ENCODE results near the gene RUNX1. TPM values are rescaled to one million over a fixed set of nuclear protein-coding genes. Genes with fewer than 3 reads are reported as not detected.

RUNX1 gene
- polyA plus RNA-seq, 1 donor, result 3.0 TPM

- DNase-seq, result no peak
Measured at GRCh38 chr21:34923626-34924025, 125.5 kb downstream of the RUNX1 start.

DNA sequence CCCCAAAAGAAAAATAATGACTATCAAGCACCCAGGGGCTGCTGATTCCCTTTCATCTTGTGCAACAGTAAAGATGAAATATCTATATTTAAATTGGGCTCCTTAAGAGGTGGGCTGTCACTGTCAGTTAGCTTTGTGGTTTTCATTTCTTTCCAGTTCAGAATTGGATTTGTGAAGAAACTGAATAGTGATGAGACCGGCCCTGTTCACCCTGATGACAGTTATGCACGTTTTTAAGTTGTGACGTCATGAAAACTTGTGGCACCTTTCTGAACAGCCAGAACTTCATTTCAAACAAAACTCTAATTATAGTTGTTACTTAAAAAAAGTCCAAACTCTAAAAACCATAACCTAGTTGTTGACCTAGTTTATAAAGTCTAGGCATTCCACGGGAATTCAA is 125.9 kb downstream of the RUNX1 start:
- DNase-seq, result no peak

DNA sequence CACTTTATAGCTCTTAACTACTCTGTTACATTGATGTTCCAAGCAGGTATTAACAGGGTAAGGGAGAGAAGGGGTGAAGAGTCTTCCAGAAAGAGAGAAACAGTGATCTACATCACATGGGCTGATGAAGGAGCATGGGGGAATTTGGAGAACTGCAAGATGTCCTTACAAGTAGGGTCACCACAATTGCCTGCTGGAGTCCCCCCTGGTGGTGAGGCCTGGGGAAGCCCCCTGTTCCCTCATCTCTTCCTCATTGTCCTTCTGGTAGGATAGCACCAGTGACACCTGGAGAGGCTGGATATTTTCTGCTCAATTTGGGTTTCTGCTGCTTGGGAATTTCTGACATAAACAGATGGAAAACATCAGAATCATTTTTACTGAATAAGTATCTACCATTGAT is 126.6 kb downstream of the RUNX1 start:
- no peak for DNase-seq

DNA sequence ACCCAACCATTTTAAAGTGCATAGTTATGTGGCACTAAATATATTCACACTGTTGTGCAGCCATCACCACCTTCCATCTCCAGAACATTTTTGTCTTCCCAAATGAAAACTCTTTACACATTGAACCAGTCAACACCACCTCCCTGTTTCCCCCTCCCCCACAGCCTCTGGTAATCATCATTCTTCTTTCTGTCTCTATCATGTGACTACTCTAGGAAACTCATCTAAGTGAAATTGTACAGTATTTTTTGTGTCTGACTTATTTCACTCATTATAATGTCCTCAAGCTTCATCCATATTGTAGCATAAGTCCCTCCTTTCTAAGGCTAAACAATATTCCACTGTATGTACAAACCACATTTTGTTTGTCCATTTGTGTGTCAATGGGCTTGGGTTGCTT is 128.0 kb downstream of the RUNX1 start:
- no peak for DNase-seq

DNA sequence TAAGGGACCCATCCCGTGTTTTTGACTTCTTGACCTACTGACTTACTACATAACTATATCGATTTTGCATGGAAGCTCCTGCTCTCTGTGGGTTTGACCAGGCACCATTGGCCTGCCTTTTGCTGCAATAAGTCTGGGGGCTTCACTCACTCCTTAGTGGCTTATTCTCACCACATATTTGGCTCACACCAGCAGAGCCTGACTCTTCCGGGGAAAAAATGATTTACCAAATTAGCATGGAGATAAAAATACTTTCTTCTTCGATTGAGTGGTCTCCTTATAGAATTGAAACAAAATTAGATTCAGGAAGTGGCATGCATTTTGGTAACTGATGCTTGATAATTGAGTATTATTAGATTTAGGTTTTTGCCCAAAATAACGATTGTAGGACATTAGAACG is 129.7 kb downstream of the RUNX1 start:
- DNase-seq, result no peak

GRCh38 chr21:34916446-34916845 is 132.7 kb downstream of the RUNX1 start:
- DNase-seq, result no peak

DNA sequence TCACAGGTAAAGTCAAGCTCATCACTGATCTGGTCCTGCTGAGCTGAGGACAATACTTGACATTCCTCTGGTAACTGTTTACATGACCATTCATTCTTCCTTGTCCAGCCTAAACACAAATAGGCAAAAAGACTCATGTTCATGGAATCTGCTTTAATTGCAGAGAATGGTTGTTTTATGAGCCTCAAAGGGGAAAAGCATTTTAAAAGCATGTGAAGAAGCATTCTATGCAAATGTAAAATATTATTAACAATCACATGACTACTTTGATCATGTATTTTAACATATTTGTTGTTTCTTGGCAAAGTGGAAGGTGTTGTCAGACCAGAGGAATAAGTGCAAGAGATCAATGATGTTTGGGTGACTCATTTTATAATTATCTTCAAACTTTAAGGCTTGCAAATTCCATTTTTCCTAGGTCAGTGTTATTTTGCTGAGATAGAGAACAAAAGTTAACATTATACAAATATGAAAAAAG is 133.7 kb downstream of the RUNX1 start:
- no peak for DNase-seq

DNA sequence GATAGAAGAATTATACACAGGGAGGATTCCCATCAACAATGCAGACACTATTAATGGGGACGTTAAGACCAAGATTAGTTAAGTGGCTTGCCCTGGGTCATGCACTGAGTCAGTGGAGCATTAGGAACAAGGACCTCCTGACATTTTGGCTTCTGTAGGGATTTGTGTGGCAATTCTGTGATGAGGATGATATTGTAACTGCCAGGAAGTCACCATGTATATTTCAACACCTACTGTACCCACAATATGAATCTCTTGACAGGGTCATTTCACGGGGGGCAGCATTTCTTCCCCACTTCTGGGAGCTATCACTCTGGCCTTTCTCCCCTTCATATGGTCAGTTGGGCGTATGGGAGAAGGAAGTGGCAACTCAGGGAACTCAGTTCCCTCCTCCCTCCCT is 134.9 kb downstream of the RUNX1 start:
- no peak for DNase-seq

- DNase-seq, result no peak
Measured at GRCh38 chr21:34913811-34914210, 135.3 kb downstream of the RUNX1 start.

GRCh38 chr21:34912022-34912945 is 136.8 kb downstream of the RUNX1 start:
- DNase-seq, result no peak

GRCh38 chr21:34911360-34911759 is 137.7 kb downstream of the RUNX1 start:
- no peak for DNase-seq

- DNase-seq, result no peak
Measured at GRCh38 chr21:34910396-34910795, 138.7 kb downstream of the RUNX1 start.

DNA sequence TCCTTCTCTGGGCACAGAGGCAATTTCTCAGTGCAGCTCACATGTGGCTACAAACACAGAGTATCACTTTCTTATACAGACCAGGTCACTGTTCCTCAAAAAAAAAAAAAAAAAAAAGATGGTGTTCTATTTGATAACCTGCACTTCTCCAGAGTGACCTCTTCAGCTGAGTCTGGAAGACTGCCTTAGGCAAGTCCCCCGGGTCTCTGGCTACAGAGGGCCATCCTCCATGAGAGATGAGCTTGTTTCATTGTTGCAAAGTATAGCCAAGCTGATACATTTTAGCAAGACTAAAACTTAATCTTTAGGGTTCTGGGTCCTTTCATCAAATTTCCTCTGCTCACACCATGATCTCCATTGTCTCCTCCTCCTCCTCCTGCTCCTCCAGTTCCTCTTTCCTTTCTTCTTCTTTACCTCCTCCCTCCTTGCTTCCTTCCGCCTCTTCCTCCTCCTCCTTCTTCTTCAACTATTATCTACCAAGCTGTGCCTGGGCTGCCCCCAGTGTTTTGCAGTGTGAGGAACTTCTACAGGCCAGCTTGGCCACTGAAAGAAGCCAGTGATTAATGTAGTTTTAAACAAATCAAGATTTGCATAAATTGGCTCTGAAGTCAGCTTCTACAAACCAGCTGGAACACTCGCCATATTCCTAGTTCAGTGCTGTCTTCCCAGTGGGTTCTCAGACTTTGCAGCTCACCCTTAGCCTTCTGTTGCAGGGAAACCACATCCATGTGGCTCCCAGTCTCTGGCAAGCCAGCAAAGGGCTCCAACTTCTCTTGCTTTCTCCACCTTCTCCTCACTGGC is 139.4 kb downstream of the RUNX1 start:
- no peak for DNase-seq

- no peak for DNase-seq
Measured at GRCh38 chr21:34908419-34909055, 140.6 kb downstream of the RUNX1 start.

- DNase-seq, result no peak
Measured at GRCh38 chr21:34907461-34908418, 141.4 kb downstream of the RUNX1 start.

GRCh38 chr21:34906401-34906800 is 142.7 kb downstream of the RUNX1 start:
- DNase-seq, result no peak

DNA sequence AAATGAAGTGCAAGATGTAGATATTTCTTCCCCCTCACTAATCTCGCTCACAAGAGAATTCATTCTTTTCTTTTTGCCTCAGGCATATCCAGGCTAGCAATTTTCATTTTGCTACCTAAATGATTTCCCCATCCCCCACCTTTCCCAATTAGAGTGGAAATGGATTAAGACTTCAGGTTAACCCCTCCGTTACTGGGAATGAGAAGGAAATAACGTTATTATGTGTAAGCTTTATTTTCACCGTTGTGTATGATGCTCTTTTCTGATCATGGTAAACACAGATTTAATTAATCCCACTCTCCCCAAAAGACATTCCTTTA is 143.9 kb downstream of the RUNX1 start:
- DNase-seq, result no peak

GRCh38 chr21:34904526-34905217 is 144.4 kb downstream of the RUNX1 start:
- no peak for DNase-seq

DNA sequence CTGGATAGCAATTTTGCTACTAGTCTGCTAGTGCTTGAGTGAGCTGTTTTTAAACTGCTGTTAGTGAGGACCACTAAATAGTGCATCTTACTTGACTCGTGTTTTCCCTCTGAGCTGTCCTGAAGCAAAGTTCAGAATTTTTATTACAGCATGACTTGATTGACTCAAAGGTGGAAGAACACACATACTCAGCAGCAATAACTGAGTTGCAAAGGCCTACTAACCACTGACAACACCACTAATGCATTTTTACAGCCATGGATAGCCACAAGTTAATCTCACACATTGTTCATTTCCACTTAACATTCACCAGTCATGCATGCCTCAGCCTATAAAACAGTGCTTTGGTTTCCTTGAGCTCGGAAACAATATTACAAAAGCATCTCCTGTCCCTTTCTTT is 148.7 kb downstream of the RUNX1 start:
- DNase-seq, result no peak

GRCh38 chr21:34899760-34900159 is 149.3 kb downstream of the RUNX1 start:
- no peak for DNase-seq

- DNase-seq, result no peak
Measured at GRCh38 chr21:34899302-34899701, 149.8 kb downstream of the RUNX1 start.
